Measurements from ENCODE around the gene EXOC3L4. TPM values are rescaled to one million over a fixed set of nuclear protein-coding genes. Genes with fewer than 3 reads are reported as not detected.

The EXOC3L4 gene
- total RNA-seq, 1 experiment from 2014 or later: 1.4 TPM

DNA sequence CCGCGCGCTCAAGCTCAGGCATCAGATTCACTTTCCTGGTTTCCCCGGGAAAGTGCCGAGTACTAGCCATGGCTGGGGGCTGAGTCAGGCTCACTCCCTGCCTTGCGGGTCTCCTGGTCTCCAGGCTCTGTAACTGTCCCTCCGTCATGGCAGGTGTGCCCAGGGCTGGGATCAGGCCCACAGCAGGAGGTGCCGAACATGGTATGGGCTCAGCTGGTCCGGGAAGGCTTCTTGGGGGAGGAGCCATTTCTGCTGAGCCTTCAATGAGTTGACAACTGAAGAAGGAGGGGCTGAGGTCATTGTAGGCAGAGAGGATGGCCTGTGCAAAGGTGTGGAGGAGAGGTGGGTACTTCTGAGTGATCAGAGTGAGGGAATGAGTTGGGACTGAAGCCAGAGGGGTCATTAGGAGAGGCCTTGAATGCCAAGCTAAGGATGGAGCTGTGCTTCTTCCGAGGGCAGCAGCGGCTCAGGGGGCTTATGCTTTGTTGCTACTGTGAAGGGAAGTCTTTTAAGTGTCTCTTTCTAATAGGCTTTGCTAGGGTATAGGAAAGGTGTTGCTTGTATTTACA lies 769 bp downstream of the EXOC3L4 start:
- Histone ChIP-seq H3K27me3 (ENCODE audit: low read length) (no peaks in the 10 kb centered on the region), H3K9ac (ENCODE audit: low read length) (no peak overlapping the region), H3K4me3 (ENCODE audit: low read length) (no peak overlapping the region), H3K36me3 (ENCODE audit: low read depth, low read length) (no peaks in the 10 kb centered on the region), H3K9me3 (ENCODE audit: low read length) (no peaks in the 10 kb centered on the region), H3K4me1 (ENCODE audit: insufficient read depth, low read length) (no peaks in the 10 kb centered on the region; the same call in 1 of the 2 replicates), H3K4me2 (ENCODE audit: low read length) (no peak overlapping the region), H3K79me2 (ENCODE audit: low read length) (no peaks in the 10 kb centered on the region), H4K20me1 (ENCODE audit: low read length) (no peaks in the 10 kb centered on the region), H3K9me2 (replicated peaks; ENCODE audit: low read length) (no peaks in the 10 kb centered on the region), H3K27ac (ENCODE audit: low read length) (no peak overlapping the region), H2AFZ (ENCODE audit: low read length) (no peak overlapping the region), H3F3A (ENCODE audit: low read length, unreplicated experiment) (no peaks in the 10 kb centered on the region)
- ATAC-seq: no peak
- BruUV-seq (replicated peaks): no TSS peak
- intact Hi-C loops (cut with micrococcal nuclease): no loop called here
- DNase-seq: no peak
- CTCF ChIA-PET: no interaction called here
- POLR2A ChIA-PET (ENCODE audit: unreplicated experiment): no interaction called here
- TF ChIP-seq EZH2phosphoT487 (IDR thresholded peaks at IDR 0.05; ENCODE audit: borderline replicate concordance, low read length): no peak
- TF ChIP-seq, protein P1, sequence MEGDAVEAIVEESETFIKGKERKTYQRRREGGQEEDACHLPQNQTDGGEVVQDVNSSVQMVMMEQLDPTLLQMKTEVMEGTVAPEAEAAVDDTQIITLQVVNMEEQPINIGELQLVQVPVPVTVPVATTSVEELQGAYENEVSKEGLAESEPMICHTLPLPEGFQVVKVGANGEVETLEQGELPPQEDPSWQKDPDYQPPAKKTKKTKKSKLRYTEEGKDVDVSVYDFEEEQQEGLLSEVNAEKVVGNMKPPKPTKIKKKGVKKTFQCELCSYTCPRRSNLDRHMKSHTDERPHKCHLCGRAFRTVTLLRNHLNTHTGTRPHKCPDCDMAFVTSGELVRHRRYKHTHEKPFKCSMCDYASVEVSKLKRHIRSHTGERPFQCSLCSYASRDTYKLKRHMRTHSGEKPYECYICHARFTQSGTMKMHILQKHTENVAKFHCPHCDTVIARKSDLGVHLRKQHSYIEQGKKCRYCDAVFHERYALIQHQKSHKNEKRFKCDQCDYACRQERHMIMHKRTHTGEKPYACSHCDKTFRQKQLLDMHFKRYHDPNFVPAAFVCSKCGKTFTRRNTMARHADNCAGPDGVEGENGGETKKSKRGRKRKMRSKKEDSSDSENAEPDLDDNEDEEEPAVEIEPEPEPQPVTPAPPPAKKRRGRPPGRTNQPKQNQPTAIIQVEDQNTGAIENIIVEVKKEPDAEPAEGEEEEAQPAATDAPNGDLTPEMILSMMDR (conservative IDR thresholded peaks at IDR 0.05; ENCODE audit: low read depth, low read length): no peak
- TF ChIP-seq EZH2 (IDR thresholded peaks at IDR 0.05; ENCODE audit: low read length, unreplicated experiment): no peak

DNA sequence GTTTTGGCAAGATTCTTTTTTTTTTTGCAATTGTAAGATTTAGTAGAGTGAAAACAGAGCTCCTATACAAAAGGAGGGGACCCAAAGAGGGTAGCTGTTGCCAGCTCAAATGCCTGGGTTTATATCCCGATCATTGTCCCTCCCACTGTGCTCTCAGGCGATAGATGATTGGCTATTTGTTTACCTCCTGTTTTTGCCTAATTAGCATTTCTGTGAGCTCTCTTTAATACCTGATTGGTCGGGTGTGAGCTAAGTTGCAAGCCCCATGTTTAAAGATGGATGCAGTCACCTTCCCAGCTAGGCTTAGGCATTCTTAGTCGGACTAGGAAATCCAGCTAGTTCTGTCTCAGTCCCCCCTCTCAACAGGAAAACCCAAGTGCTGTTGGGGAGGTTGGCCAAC lies 1.9 kb downstream of the EXOC3L4 start:
- ATAC-seq: no peak
- DNase-seq: no peak
- Histone ChIP-seq H3K4me1 (ENCODE audit: insufficient read depth, low read length) (no peaks in the 10 kb centered on the region), H3K79me2 (ENCODE audit: low read length) (no peaks in the 10 kb centered on the region), H3K27ac (ENCODE audit: low read length) (no peak overlapping the region), H3K27me3 (ENCODE audit: low read length) (no peaks in the 10 kb centered on the region), H3K9me3 (ENCODE audit: low read length) (no peaks in the 10 kb centered on the region), H3K4me2 (ENCODE audit: low read length) (no peak overlapping the region), H2AFZ (ENCODE audit: low read length) (no peak overlapping the region), H3K9me2 (replicated peaks; ENCODE audit: low read length) (no peaks in the 10 kb centered on the region), H3K4me3 (ENCODE audit: low read length) (no peak overlapping the region), H4K20me1 (ENCODE audit: low read length) (no peaks in the 10 kb centered on the region), H3F3A (ENCODE audit: low read length, unreplicated experiment) (no peaks in the 10 kb centered on the region), H3K36me3 (ENCODE audit: low read depth, low read length) (no peaks in the 10 kb centered on the region), H3K9ac (ENCODE audit: low read length) (no peak overlapping the region)
- BruUV-seq (replicated peaks): no TSS peak
- ChIA-PET POLR2A (ENCODE audit: unreplicated experiment) (interaction anchor here (0.6 kb wide), 1 partner anchor 10 kb away, joined by 11 read pairs; no protein-coding TSS in a partner anchor), CTCF (interaction anchor here (0.6 to 0.7 kb wide), 2 partner anchors 10 kb away, joined by 3 to 4 read pairs; no protein-coding TSS in a partner anchor)
- TF ChIP-seq EZH2 (IDR thresholded peaks at IDR 0.05; ENCODE audit: low read length, unreplicated experiment) (no peak), EZH2phosphoT487 (IDR thresholded peaks at IDR 0.05; ENCODE audit: borderline replicate concordance, low read length) (no peak)
- TF ChIP-seq, protein P1 (conservative IDR thresholded peaks at IDR 0.05; ENCODE audit: low read depth, low read length): no peak
- intact Hi-C loops (cut with micrococcal nuclease): no loop called here

DNA sequence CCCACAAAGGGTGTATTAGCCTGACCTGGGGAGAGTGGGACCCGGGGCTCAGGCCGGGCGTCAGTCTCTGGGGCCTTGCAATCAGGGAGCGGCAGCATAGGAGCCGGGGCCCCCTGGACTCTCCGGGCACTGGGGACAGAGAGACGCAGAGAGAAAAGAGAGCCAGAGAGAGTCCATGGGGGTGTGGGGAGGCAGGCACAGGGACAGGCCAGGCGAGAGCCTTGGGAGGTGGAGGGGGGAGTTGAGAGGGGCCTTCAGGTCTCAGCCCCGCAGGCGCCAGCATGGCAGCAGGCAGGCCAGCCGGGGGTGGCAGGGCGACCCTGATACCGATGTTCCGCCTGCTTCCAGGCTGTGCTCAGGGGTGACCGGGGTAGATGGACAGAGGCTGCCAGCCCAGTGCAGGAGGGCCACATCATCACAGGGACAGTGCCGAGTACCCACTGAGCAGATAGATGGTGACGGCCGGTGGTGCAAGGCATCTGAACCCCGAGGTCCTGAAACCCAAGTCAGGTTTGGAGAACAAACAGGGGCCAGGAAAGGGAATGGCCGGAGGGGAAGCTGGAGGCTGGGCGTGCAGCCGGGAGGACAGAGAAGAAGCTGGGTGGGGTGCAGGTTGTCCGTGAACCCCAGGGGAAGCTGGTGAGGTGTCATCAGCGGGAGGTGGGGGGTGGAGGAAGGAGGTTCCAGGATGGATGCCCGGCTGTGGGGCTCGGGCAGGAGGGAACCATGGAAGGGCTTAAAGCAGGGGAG lies 2.9 kb downstream of the EXOC3L4 start:
- intact Hi-C loops (cut with micrococcal nuclease): no loop called here
- no peaks in the 10 kb centered on the region for H3K36me3 ChIP-seq (ENCODE audit: low read depth, low read length)
- no peaks in the 10 kb centered on the region for H3F3A ChIP-seq (ENCODE audit: low read length, unreplicated experiment)
- TF ChIP-seq EZH2 (IDR thresholded peaks at IDR 0.05; ENCODE audit: low read length, unreplicated experiment) (no peak), EZH2phosphoT487 (IDR thresholded peaks at IDR 0.05; ENCODE audit: borderline replicate concordance, low read length) (no peak)
- TF ChIP-seq, protein P1 (conservative IDR thresholded peaks at IDR 0.05; ENCODE audit: low read depth, low read length): no peak
- no peaks in the 10 kb centered on the region for H3K4me1 ChIP-seq (ENCODE audit: insufficient read depth, low read length)
- no peak overlapping the region for H2AFZ ChIP-seq (ENCODE audit: low read length)
- no peak overlapping the region for H3K4me2 ChIP-seq (ENCODE audit: low read length)
- DNase-seq: no peak
- H3K9me3 ChIP-seq (ENCODE audit: low read length): no peaks in the 10 kb centered on the region
- H3K9me2 ChIP-seq (replicated peaks; ENCODE audit: low read length): no peaks in the 10 kb centered on the region
- no TSS peak for BruUV-seq (replicated peaks)
- CTCF ChIA-PET: no interaction called here
- POLR2A ChIA-PET (ENCODE audit: unreplicated experiment): no interaction called here
- H3K4me3 ChIP-seq (ENCODE audit: low read length): no peak overlapping the region
- H3K9ac ChIP-seq (ENCODE audit: low read length): no peak overlapping the region
- no peaks in the 10 kb centered on the region for H4K20me1 ChIP-seq (ENCODE audit: low read length)
- no peak for ATAC-seq
- H3K27me3 ChIP-seq (ENCODE audit: low read length): no peaks in the 10 kb centered on the region
- no peak overlapping the region for H3K27ac ChIP-seq (ENCODE audit: low read length)
- no peaks in the 10 kb centered on the region for H3K79me2 ChIP-seq (ENCODE audit: low read length)
